NCI-H1694 treated with DMSO at 0.1 percent for 48 hours (cell line): ENCODE results near the gene ARL4D.
A peak's percentile ranks its signal among the peaks of the same experiment; 100 is the strongest.
"Not testable (repeated sequence)": the region's sequence is repeated elsewhere in the genome, so short reads cannot be mapped to it uniquely, and the experiment has no call there.

Experiments
- DNase-seq: peaks from one replicate; lab custom pipeline; 2025; lab: John Stamatoyannopoulos, UW

ARL4D gene

GRCh38 chr17:43395165-43395564 lies 3.6 kb upstream of the ARL4D start:
- no peak for DNase-seq

- DNase-seq = no peak
These were observed 2.2 kb upstream of the ARL4D start for GRCh38 chr17:43396491-43397060.

GRCh38 chr17:43399839-43400328 lies 1.1 kb downstream of the ARL4D start:
- no peak for DNase-seq

- no peak for DNase-seq
These were observed 2.3 kb downstream of the ARL4D start for GRCh38 chr17:43400943-43401717.

GRCh38 chr17:43402078-43402477 lies 3.3 kb downstream of the ARL4D start:
- DNase-seq = no peak

- DNase-seq = no peak
These were observed 3.8 kb downstream of the ARL4D start for GRCh38 chr17:43402567-43402966.

- no peak for DNase-seq
These were observed 5.1 kb downstream of the ARL4D start for GRCh38 chr17:43403846-43404245.

- DNase-seq = no peak
These were observed 7.1 kb downstream of the ARL4D start for GRCh38 chr17:43405861-43406260.

GRCh38 chr17:43406676-43407645 lies 8.2 kb downstream of the ARL4D start:
- peak; percentile 82 for DNase-seq

- DNase-seq = no peak
These were observed 10.3 kb downstream of the ARL4D start for GRCh38 chr17:43409131-43409530.

GRCh38 chr17:43410557-43411368 lies 12.0 kb downstream of the ARL4D start:
- DNase-seq = no peak

GRCh38 chr17:43411369-43411677 lies 12.5 kb downstream of the ARL4D start:
- no peak for DNase-seq

GRCh38 chr17:43411749-43412148 lies 13.0 kb downstream of the ARL4D start:
- no peak for DNase-seq

GRCh38 chr17:43412166-43412565 lies 13.4 kb downstream of the ARL4D start:
- DNase-seq = no peak

GRCh38 chr17:43416998-43417890 lies 18.5 kb downstream of the ARL4D start:
- DNase-seq = peak; percentile 58

- peak; percentile 96 for DNase-seq
These were observed 19.9 kb downstream of the ARL4D start for GRCh38 chr17:43418441-43419374.

- DNase-seq = not testable (repeated sequence)
These were observed 20.6 kb downstream of the ARL4D start for GRCh38 chr17:43419375-43419882.

GRCh38 chr17:43423777-43424455 lies 25.1 kb downstream of the ARL4D start:
- DNase-seq = no peak
